ENCODE data around the gene CEMIP2. TPM values are rescaled to one million over a fixed set of nuclear protein-coding genes. Genes with fewer than 3 reads are reported as not detected.

CEMIP2 gene
- total and polyA plus RNA-seq, 9 donors, result 6.3 to 91.3 (median 11.0) TPM

DNA sequence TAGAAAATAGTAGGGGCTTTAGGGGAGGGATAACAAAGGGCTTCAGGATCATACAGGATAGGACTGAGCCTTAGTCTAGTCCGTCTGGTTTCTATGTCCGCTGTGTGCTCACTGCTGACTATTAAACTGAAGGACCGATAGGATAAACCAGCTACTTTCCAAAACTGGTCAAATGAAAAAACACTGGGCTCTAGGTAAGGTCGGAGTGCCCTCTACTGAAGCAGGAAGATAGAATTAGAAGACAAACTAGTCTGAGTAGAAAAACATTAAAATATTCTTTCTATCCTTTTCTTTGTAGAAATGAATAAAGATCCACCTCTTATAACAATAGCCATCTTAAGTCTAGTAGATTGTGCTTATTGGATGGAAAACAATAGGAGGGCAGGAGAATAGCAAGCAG lies 133.6 kb downstream of the CEMIP2 start:
- intact Hi-C loops (cut with DNase I), result no loop called here
- H3K9me3 ChIP-seq, result no peaks in the 10 kb centered on the region
- H3K27me3 ChIP-seq, result no peaks in the 10 kb centered on the region
- no peak overlapping the region for H3K27ac ChIP-seq
- DNase-seq, result no peak
- H3K4me3 ChIP-seq, result no peak overlapping the region
- WGBS, 3 donors, result 43 to 63% (median 44%) methylated on average over 4 of the region's 4 CpGs
- no peaks in the 10 kb centered on the region for H3K4me1 ChIP-seq (ENCODE audit: insufficient read depth)
- H3K36me3 ChIP-seq, result no peaks in the 10 kb centered on the region
- TF ChIP-seq EP300 (IDR thresholded peaks at IDR 0.05) (no peak), POLR2A (IDR thresholded peaks at IDR 0.05) (no peak)
- TF ChIP-seq, protein P1, sequence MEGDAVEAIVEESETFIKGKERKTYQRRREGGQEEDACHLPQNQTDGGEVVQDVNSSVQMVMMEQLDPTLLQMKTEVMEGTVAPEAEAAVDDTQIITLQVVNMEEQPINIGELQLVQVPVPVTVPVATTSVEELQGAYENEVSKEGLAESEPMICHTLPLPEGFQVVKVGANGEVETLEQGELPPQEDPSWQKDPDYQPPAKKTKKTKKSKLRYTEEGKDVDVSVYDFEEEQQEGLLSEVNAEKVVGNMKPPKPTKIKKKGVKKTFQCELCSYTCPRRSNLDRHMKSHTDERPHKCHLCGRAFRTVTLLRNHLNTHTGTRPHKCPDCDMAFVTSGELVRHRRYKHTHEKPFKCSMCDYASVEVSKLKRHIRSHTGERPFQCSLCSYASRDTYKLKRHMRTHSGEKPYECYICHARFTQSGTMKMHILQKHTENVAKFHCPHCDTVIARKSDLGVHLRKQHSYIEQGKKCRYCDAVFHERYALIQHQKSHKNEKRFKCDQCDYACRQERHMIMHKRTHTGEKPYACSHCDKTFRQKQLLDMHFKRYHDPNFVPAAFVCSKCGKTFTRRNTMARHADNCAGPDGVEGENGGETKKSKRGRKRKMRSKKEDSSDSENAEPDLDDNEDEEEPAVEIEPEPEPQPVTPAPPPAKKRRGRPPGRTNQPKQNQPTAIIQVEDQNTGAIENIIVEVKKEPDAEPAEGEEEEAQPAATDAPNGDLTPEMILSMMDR (IDR thresholded peaks at IDR 0.05), result no peak

Other genes with a start within 250 kb of the CEMIP2 start
- gene ABHD17B, start 142.7 kb upstream of the CEMIP2 start, total RNA-seq, result 10 to 100 TPM; 11.4 to 17.8 (median 14.8) TPM
- gene ABHD17B, start 142.7 kb upstream of the CEMIP2 start, polyA plus RNA-seq, result 10 to 100 TPM in 1 of 2 donors, 1 to 10 TPM in 1; 9.8 to 16.3 TPM
- gene C9orf85, start 143.1 kb upstream of the CEMIP2 start, total RNA-seq, result 10 to 100 TPM in 5 of 7 donors, 1 to 10 TPM in 2; 8.6 to 13.0 (median 10.2) TPM
- gene C9orf85, start 143.1 kb upstream of the CEMIP2 start, polyA plus RNA-seq, result 10 to 100 TPM; 14.3 to 18.2 TPM

All from ovary (tissue), 9 donors.